PC-9 (cell line): ENCODE measurements around the gene ZNF41.

Experiments used
- CTCF ChIP-seq: fragments of 200-600 bp; sonication (generic); conservative IDR thresholded peaks from 2 replicates; pipeline ENCODE4 v1.6.1; 2017; ENCODE audit warnings: mixed run types, antibody characterized with exemption, mild to moderate bottlenecking, moderate library complexity
- EZH2 ChIP-seq: fragments of 200-600 bp; sonication (generic); IDR thresholded peaks from 2 replicates; pipeline ENCODE4 v1.8.0; 2017; ENCODE audit warnings: antibody characterized with exemption, low read depth

GRCh38 chrX:47530049-47530448 is 47.0 kb upstream of the ZNF41 start:
- TF ChIP-seq CTCF = no peak
- TF ChIP-seq EZH2 = no peak
